K562 (cell line): ENCODE measurements around the gene CARMIL3. TPM values are rescaled to one million over a fixed set of nuclear protein-coding genes. Genes with fewer than 3 reads are reported as not detected.

Source experiments
- EP300 ChIP-seq: IDR thresholded peaks from 2 replicates; pipeline ENCODE4 v1.6.1; 2012; ENCODE audit warnings: low read length, improper control_type of control experiment
- ETV5 ChIP-seq: sonication (generic); formaldehyde crosslinking; IDR thresholded peaks from 2 replicates; pipeline ENCODE4 v1.4.0; 2020; ENCODE audit warnings: low read depth, mild to moderate bottlenecking, missing genetic modification reagents
- GABPB1 ChIP-seq: sonication (generic); formaldehyde crosslinking; IDR thresholded peaks from 2 replicates; pipeline ENCODE4 v1.8.0; 2022; ENCODE audit warnings: mild to moderate bottlenecking, missing genetic modification reagents
- MAFF ChIP-seq: IDR thresholded peaks from 2 replicates; pipeline ENCODE4 v1.6.1; 2012; ENCODE audit warnings: low read length, improper control_type of control experiment
- POLR2G ChIP-seq: fragments of 200-400 bp; formaldehyde crosslinking; IDR thresholded peaks from 2 replicates; pipeline ENCODE4 v1.6.1; 2017; ENCODE audit warnings: low read depth, mild to moderate bottlenecking, antibody characterized with exemption, low read length, moderate library complexity
- VEZF1 ChIP-seq: fragments of 200-800 bp; sonication (Bioruptor generic); IDR thresholded peaks from 2 replicates; pipeline ENCODE4 v1.6.1; 2017; ENCODE audit warnings: missing genetic modification characterization, missing compliant biosample characterization
- ZNF133 ChIP-seq: fragments of 250-450 bp; sonication (Bioruptor Pico); IDR thresholded peaks from 2 replicates; pipeline ENCODE4 v1.4.0; 2020; ENCODE audit warnings: mild to moderate bottlenecking
- polyA plus RNA-seq, 8 experiments: library from polyadenylated mRNA; depleted of rRNA in 4 of 8; stranded (reverse) in 5 of 8; unstranded in 3 of 8; fragments of >200 nt; fragmentation: Nextera tagmentation in 2 of 8; fragmentation: Illumina TruSeq in 1 of 8; extraction: Ambion mirVana in 2 of 8; extraction: Trizol in 1 of 8; gene quantifications; 2 replicates each; pipeline versions ENCODE4 v1.2.1 to v1.2.3, GENCODE V29; 2011 to 2014; ENCODE audit warnings: inconsistent platforms in 1 of 8, missing spikeins in 1 of 8
- total RNA-seq, 7 experiments: library from RNA; depleted of rRNA in 6 of 7; stranded (reverse); fragments of >200 nt in 6 of 7; fragmentation: Illumina TruSeq in 2 of 7; extraction: Trizol in 2 of 7; gene quantifications; 2 replicates each; pipeline versions ENCODE4 v1.2.1 to v1.2.3, GENCODE V29; 2011 to 2021; ENCODE audit warnings: low replicate concordance in 1 of 7
- TF ChIP-seq, protein P1 (sequence below): fragments of 150-350 bp; IDR thresholded peaks from 2 replicates; pipeline ENCODE4 v1.6.1; 2014; ENCODE audit warnings: low read depth, mild to moderate bottlenecking, low read length, borderline replicate concordance
- TF ChIP-seq, protein P2 (sequence below), 2 experiments: fragments of 450-650 bp; formaldehyde crosslinking in 1 of 2; IDR thresholded peaks; 2 replicates each; pipeline versions ENCODE4 v1.4.0 to v1.6.1; 2014 to 2020; ENCODE audit warnings: mild to moderate bottlenecking in 2 of 2, borderline replicate concordance in 1 of 2, low read depth in 1 of 2
- TF ChIP-seq, protein P3 (sequence below), 2 experiments: IDR thresholded peaks; 2 replicates each; pipeline ENCODE4 v1.6.1; 2011; ENCODE audit warnings: borderline replicate concordance in 1 of 2, control low read depth in 1 of 2, low read depth in 1 of 2, low read length in 1 of 2, mild to moderate bottlenecking in 1 of 2, mixed read lengths in 1 of 2, moderate library complexity in 1 of 2; ENCODE audit not compliant: insufficient read depth in 1 of 2, insufficient read length in 1 of 2, poor library complexity in 1 of 2, severe bottlenecking in 1 of 2; ENCODE audit errors: extremely low read depth in 1 of 2

Gene CARMIL3
- total and polyA plus RNA-seq, 9 of the 15 experiments (the other 6 are each of a cell fraction or from before 2014, with no cell fraction given) = 0.01 to 0.11 (median 0.05) TPM; not detected in 5

DNA sequence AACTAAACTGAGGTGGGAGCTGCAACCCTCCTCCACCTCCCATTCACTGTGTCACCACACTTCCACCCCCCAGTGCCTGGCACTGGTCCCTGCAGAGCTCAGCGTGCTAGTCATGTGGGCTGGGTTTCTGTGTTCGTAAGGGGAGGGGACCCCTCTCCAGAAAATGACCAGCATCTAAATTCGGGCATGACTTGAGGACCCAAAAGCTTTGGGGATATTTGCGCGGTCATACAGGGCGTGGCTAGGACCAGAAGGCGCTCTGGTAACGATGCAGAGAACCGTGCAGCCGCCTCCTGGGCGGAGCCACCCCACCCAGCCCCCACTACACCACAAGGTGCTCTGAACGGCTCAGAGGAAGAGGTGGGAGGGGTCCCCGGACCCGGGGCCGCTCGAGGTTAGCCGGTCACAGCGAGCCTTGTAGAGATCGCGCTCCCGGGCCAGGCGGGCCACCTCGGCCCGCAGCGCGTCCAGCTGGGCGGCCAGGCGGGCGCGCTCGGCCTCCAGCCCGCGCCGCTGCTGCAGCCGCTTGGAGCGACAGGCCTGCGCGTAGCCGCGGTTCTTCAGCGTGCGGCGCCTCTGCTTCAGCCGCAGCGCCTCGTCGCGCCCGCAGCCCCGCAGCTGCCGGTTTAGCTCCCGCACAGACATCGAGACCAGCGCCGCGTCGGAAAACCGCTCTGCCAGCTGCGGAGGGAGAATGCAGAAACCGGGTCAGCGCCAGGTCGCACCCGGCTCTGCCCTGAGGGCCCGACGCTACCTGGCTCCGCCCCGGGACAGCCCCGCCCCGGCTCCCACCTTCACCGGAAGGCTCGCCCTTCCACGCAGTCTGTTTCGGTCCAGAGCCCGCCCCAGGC lies 29.3 kb downstream of the CARMIL3 start (continued):
- TF ChIP-seq VEZF1 (CRISPR knock-in tag) (peak; percentile 52), EP300 (no peak), ZNF133 (CRISPR knock-in tag) (no peak), GABPB1 (no peak), POLR2G (peak; percentile 78), MAFF (0 out of 2 replicates have a peak, but pooled peaks have one; percentile 10), ETV5 (CRISPR knock-in tag) (no peak)
- TF ChIP-seq, protein P1, sequence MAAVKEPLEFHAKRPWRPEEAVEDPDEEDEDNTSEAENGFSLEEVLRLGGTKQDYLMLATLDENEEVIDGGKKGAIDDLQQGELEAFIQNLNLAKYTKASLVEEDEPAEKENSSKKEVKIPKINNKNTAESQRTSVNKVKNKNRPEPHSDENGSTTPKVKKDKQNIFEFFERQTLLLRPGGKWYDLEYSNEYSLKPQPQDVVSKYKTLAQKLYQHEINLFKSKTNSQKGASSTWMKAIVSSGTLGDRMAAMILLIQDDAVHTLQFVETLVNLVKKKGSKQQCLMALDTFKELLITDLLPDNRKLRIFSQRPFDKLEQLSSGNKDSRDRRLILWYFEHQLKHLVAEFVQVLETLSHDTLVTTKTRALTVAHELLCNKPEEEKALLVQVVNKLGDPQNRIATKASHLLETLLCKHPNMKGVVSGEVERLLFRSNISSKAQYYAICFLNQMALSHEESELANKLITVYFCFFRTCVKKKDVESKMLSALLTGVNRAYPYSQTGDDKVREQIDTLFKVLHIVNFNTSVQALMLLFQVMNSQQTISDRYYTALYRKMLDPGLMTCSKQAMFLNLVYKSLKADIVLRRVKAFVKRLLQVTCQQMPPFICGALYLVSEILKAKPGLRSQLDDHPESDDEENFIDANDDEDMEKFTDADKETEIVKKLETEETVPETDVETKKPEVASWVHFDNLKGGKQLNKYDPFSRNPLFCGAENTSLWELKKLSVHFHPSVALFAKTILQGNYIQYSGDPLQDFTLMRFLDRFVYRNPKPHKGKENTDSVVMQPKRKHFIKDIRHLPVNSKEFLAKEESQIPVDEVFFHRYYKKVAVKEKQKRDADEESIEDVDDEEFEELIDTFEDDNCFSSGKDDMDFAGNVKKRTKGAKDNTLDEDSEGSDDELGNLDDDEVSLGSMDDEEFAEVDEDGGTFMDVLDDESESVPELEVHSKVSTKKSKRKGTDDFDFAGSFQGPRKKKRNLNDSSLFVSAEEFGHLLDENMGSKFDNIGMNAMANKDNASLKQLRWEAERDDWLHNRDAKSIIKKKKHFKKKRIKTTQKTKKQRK = no peak
- TF ChIP-seq, protein P2, sequence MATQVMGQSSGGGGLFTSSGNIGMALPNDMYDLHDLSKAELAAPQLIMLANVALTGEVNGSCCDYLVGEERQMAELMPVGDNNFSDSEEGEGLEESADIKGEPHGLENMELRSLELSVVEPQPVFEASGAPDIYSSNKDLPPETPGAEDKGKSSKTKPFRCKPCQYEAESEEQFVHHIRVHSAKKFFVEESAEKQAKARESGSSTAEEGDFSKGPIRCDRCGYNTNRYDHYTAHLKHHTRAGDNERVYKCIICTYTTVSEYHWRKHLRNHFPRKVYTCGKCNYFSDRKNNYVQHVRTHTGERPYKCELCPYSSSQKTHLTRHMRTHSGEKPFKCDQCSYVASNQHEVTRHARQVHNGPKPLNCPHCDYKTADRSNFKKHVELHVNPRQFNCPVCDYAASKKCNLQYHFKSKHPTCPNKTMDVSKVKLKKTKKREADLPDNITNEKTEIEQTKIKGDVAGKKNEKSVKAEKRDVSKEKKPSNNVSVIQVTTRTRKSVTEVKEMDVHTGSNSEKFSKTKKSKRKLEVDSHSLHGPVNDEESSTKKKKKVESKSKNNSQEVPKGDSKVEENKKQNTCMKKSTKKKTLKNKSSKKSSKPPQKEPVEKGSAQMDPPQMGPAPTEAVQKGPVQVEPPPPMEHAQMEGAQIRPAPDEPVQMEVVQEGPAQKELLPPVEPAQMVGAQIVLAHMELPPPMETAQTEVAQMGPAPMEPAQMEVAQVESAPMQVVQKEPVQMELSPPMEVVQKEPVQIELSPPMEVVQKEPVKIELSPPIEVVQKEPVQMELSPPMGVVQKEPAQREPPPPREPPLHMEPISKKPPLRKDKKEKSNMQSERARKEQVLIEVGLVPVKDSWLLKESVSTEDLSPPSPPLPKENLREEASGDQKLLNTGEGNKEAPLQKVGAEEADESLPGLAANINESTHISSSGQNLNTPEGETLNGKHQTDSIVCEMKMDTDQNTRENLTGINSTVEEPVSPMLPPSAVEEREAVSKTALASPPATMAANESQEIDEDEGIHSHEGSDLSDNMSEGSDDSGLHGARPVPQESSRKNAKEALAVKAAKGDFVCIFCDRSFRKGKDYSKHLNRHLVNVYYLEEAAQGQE (IDR thresholded peaks at IDR 0.05; ENCODE audit: borderline replicate concordance) = no peak
- TF ChIP-seq, protein P2 (CRISPR knock-in tag; IDR thresholded peaks at IDR 0.05; ENCODE audit: low read depth) = no peak
- TF ChIP-seq, protein P3, sequence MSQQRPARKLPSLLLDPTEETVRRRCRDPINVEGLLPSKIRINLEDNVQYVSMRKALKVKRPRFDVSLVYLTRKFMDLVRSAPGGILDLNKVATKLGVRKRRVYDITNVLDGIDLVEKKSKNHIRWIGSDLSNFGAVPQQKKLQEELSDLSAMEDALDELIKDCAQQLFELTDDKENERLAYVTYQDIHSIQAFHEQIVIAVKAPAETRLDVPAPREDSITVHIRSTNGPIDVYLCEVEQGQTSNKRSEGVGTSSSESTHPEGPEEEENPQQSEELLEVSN (IDR thresholded peaks at IDR 0.05; ENCODE audit: borderline replicate concordance in 1 of 2, extremely low read depth in 1 of 2, insufficient read depth in 1 of 2, insufficient read length in 1 of 2, low read depth in 1 of 2, low read length in 1 of 2, poor library complexity in 1 of 2, severe bottlenecking in 1 of 2) = peak in 1 of 2 experiments; percentile 54
